GOT3 (cell line): ENCODE results near the gene MRPS2.

Experiments
- DNase-seq: peaks from one replicate; lab custom pipeline; 2025; ENCODE audit warnings: mixed read lengths; lab: John Stamatoyannopoulos, UW

The MRPS2 gene

GRCh38 chr9:135480071-135480939, 20.2 kb upstream of the MRPS2 start:
- no peak for DNase-seq

GRCh38 chr9:135480940-135481310, 19.6 kb upstream of the MRPS2 start:
- DNase-seq: no peak

- no peak for DNase-seq
These were observed 18.3 kb upstream of the MRPS2 start for GRCh38 chr9:135482015-135482754.

GRCh38 chr9:135484460-135485277, 15.8 kb upstream of the MRPS2 start:
- no peak for DNase-seq

- no peak for DNase-seq
These were observed 15.1 kb upstream of the MRPS2 start for GRCh38 chr9:135485385-135485784.

GRCh38 chr9:135485832-135486231, 14.7 kb upstream of the MRPS2 start:
- DNase-seq: no peak

GRCh38 chr9:135486267-135487065, 14.0 kb upstream of the MRPS2 start:
- DNase-seq: no peak

- no peak for DNase-seq
These were observed 13.0 kb upstream of the MRPS2 start for GRCh38 chr9:135487281-135488012.

GRCh38 chr9:135488013-135488330, 12.5 kb upstream of the MRPS2 start:
- no peak for DNase-seq

- no peak for DNase-seq
These were observed 12.0 kb upstream of the MRPS2 start for GRCh38 chr9:135488527-135488926.

- DNase-seq: no peak
These were observed 11.1 kb upstream of the MRPS2 start for GRCh38 chr9:135489188-135489906.

- no peak for DNase-seq
These were observed 10.2 kb upstream of the MRPS2 start for GRCh38 chr9:135490166-135490870.

GRCh38 chr9:135490980-135491464, 9.5 kb upstream of the MRPS2 start:
- no peak for DNase-seq

GRCh38 chr9:135491764-135492163, 8.7 kb upstream of the MRPS2 start:
- no peak for DNase-seq

- DNase-seq: no peak
These were observed 7.4 kb upstream of the MRPS2 start for GRCh38 chr9:135492886-135493669.

GRCh38 chr9:135494791-135495559, 5.5 kb upstream of the MRPS2 start:
- no peak for DNase-seq

GRCh38 chr9:135498381-135499126, 1.9 kb upstream of the MRPS2 start:
- DNase-seq: no peak
